Loucy (cell line): ENCODE measurements around the gene GAB1.

ENCODE experiments used
- H2AFZ ChIP-seq: fragments of 200-600 bp; sonication (generic); 2 replicates; pipeline ENCODE4 v1.6.0; 2016; ENCODE audit warnings: antibody characterized with exemption, mild to moderate bottlenecking, low read length, moderate library complexity
- H3F3A ChIP-seq: fragments of 200-600 bp; 2 replicates; pipeline ENCODE4 v1.6.0; 2016; ENCODE audit warnings: antibody characterized with exemption, low read depth, mild to moderate bottlenecking
- H3K27me3 ChIP-seq: fragments of 200-600 bp; sonication (generic); 2 replicates; pipeline ENCODE4 v1.6.1; 2014; ENCODE audit warnings: low read length, mild to moderate bottlenecking; ENCODE audit not compliant: insufficient read depth, poor library complexity, severe bottlenecking
- H3K36me3 ChIP-seq: fragments of 200-600 bp; sonication (generic); 2 replicates; pipeline ENCODE4 v1.6.1; 2016; ENCODE audit warnings: low read length; ENCODE audit not compliant: insufficient read depth
- H3K4me1 ChIP-seq: fragments of 200-600 bp; sonication (generic); 2 replicates; pipeline ENCODE4 v1.5.1; 2014; ENCODE audit warnings: low read length, mild to moderate bottlenecking; ENCODE audit not compliant: insufficient read depth, poor library complexity, severe bottlenecking
- H3K4me2 ChIP-seq: fragments of 200-600 bp; sonication (generic); 2 replicates; pipeline ENCODE4 v1.6.0; 2014; ENCODE audit warnings: antibody characterized with exemption, low read length, low read depth, mild to moderate bottlenecking; ENCODE audit not compliant: poor library complexity, severe bottlenecking
- H3K4me3 ChIP-seq: fragments of 200-600 bp; sonication (generic); 2 replicates; pipeline ENCODE4 v1.5.1; 2014; ENCODE audit warnings: low read length, mild to moderate bottlenecking, mixed read lengths; ENCODE audit not compliant: poor library complexity, severe bottlenecking
- H3K79me2 ChIP-seq: fragments of 200-600 bp; sonication (generic); 2 replicates; pipeline ENCODE4 v1.6.1; 2014; ENCODE audit warnings: low read length; ENCODE audit not compliant: insufficient read depth
- H3K9ac ChIP-seq: fragments of 200-600 bp; sonication (generic); 2 replicates; pipeline ENCODE4 v1.6.0; 2014; ENCODE audit warnings: mild to moderate bottlenecking, low read depth, low read length, moderate library complexity; ENCODE audit not compliant: poor library complexity, severe bottlenecking
- H3K9me2 ChIP-seq: fragments of 200-600 bp; sonication (generic); replicated peaks from 2 replicates; pipeline ENCODE4 v1.6.1; 2016; ENCODE audit warnings: low read depth, low read length, mixed read lengths
- H3K9me3 ChIP-seq: fragments of 200-600 bp; sonication (generic); 2 replicates; pipeline ENCODE4 v1.6.1; 2014; ENCODE audit warnings: mild to moderate bottlenecking, antibody characterized with exemption, low read length, low read depth; ENCODE audit not compliant: insufficient read depth
- H4K20me1 ChIP-seq: fragments of 200-600 bp; sonication (generic); 2 replicates; pipeline ENCODE4 v1.6.0; 2014; ENCODE audit warnings: antibody characterized with exemption, low read length, mild to moderate bottlenecking; ENCODE audit not compliant: insufficient read depth, poor library complexity, severe bottlenecking
- EZH2phosphoT487 ChIP-seq: fragments of 200-600 bp; IDR thresholded peaks from 2 replicates; pipeline ENCODE4 v1.6.1; 2018; ENCODE audit warnings: antibody characterized with exemption, mild to moderate bottlenecking, moderate library complexity, borderline replicate concordance
- TF ChIP-seq, protein P1 (sequence below): fragments of 200-600 bp; sonication (generic); conservative IDR thresholded peaks from 2 replicates; pipeline ENCODE4 v1.5.1; 2014; ENCODE audit warnings: mild to moderate bottlenecking, antibody characterized with exemption, low read length

The GAB1 gene

DNA sequence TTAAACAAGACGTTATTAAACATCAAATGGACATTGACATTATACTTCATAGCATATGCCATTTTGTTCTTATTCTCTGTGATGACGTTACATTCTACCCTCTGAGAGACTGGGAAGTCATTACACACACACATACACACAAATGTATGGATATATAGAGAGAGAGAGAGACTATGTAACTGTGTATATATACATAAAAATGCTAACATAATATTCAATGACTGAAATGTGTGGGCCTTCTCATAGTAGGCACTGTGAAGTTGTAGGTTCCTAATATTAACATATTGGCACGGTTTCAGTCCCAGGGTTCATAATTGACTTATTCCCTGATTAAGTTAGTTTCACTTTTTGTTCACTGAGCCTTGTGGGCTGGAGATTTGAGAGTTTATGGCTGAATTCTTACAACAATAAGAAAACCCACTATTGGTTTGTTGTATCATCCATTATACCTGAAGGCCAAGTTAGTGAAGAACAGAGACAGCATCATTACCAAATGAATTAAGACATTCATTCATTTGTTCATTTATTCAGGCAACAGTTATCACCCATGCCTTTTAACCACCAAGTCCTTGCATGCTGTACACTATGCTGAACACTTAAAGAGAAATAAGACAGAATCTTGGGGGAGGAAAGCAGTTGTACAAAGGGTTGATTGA lies 68.5 kb downstream of the GAB1 start:
- Histone ChIP-seq H3K4me1 (peaks cover 33% of the 10 kb centered on the region), H4K20me1 (no peaks in the 10 kb centered on the region), H3F3A (no peaks in the 10 kb centered on the region), H3K4me2 (peak overlapping the region; percentile 73), H3K9me2 (no peaks in the 10 kb centered on the region), H3K9ac (peak overlapping the region; percentile 6), H3K27me3 (no peaks in the 10 kb centered on the region), H3K79me2 (peaks cover 42% of the 10 kb centered on the region), H3K9me3 (no peaks in the 10 kb centered on the region), H3K36me3 (no peaks in the 10 kb centered on the region), H2AFZ (0 out of 2 replicates have a peak overlapping the region, but pooled peaks have one; percentile 7), H3K4me3 (peak overlapping the region; percentile 56)
- TF ChIP-seq, protein P1, sequence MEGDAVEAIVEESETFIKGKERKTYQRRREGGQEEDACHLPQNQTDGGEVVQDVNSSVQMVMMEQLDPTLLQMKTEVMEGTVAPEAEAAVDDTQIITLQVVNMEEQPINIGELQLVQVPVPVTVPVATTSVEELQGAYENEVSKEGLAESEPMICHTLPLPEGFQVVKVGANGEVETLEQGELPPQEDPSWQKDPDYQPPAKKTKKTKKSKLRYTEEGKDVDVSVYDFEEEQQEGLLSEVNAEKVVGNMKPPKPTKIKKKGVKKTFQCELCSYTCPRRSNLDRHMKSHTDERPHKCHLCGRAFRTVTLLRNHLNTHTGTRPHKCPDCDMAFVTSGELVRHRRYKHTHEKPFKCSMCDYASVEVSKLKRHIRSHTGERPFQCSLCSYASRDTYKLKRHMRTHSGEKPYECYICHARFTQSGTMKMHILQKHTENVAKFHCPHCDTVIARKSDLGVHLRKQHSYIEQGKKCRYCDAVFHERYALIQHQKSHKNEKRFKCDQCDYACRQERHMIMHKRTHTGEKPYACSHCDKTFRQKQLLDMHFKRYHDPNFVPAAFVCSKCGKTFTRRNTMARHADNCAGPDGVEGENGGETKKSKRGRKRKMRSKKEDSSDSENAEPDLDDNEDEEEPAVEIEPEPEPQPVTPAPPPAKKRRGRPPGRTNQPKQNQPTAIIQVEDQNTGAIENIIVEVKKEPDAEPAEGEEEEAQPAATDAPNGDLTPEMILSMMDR: no peak

DNA sequence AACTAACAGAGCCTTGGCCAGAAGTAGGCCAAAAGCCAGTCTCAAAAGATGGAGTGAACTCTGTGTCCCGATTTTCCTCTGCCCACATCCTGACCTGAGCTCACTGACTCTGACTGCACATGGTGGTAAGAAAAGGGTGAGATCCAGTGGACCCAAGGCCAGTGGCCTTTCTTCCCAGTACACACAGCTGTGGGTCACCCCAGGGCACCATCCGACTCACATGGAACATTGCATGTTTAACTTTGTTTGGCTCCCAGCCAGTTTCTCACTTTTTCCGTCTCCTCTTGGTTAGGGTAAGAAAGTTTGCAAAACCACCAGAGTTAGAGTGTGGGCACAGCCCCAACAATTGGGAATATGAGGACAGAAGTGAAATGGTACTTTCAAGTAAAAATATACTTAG lies 69.8 kb downstream of the GAB1 start:
- Histone ChIP-seq H3F3A (no peaks in the 10 kb centered on the region), H3K4me1 (peaks cover 36% of the 10 kb centered on the region), H3K79me2 (peaks cover 48% of the 10 kb centered on the region), H3K9ac (no peak overlapping the region), H3K9me3 (no peaks in the 10 kb centered on the region), H4K20me1 (no peaks in the 10 kb centered on the region), H3K9me2 (no peaks in the 10 kb centered on the region), H3K4me3 (no peak overlapping the region), H3K27me3 (no peaks in the 10 kb centered on the region), H2AFZ (no peak overlapping the region), H3K4me2 (no peak overlapping the region), H3K36me3 (no peaks in the 10 kb centered on the region)
- TF ChIP-seq, protein P1: no peak
- no peak for TF ChIP-seq EZH2phosphoT487

DNA sequence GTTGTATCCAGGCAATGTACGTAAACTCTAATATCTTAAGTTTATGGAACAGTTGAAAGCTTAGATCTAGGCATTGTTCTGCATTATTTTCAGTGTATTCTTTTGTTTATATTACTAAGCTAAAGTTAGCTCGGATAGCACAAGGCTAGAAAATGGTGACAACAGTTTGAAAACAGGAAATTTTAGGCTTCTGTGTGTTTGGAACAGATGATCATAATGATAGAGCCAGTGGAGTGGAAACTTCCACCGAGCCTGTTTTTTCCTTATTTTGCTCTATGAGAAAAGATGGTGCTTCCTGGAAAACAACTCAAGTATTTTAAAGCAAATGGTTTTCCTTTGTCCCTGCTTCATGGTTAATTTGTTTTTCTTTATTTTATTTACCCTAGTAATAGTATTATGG lies 70.8 kb downstream of the GAB1 start:
- peaks cover 54% of the 10 kb centered on the region for H3K79me2 ChIP-seq

More for the DNA sequence above, 70.8 kb downstream of the GAB1 start:
- Histone ChIP-seq H3K4me3 (no peak overlapping the region), H3F3A (no peaks in the 10 kb centered on the region), H3K9me2 (no peaks in the 10 kb centered on the region), H3K27me3 (no peaks in the 10 kb centered on the region), H3K36me3 (no peaks in the 10 kb centered on the region), H2AFZ (no peak overlapping the region), H4K20me1 (no peaks in the 10 kb centered on the region), H3K4me2 (no peak overlapping the region), H3K9me3 (no peaks in the 10 kb centered on the region), H3K9ac (no peak overlapping the region), H3K4me1 (peaks cover 44% of the 10 kb centered on the region)
- no peak for TF ChIP-seq EZH2phosphoT487
- TF ChIP-seq, protein P1: no peak
